Gastrocnemius medialis (tissue), 4 donors: ENCODE measurements around the gene RNASEH2A. TPM values are rescaled to one million over a fixed set of nuclear protein-coding genes. Genes with fewer than 3 reads are reported as not detected.
"Not testable (repeated sequence)": the region's sequence is repeated elsewhere in the genome, so short reads cannot be mapped to it uniquely, and the experiment has no call there.

Experiments used
- ATAC-seq, 2 donors: fragments of 150-250 bp; one replicate each; pipeline ENCODE4 v1.9.1; 2016
- DNase-seq, 2 donors: peaks; one replicate each; pipeline ENCODE4 v3.0.0-alpha.2; 2019
- H3K27ac ChIP-seq, 4 donors: fragments of 200-600 bp; sonication (generic); 1 replicate in 1 of 4; 2 replicates in 3 of 4; pipeline ENCODE4 v1.5.1; 2016 to 2018; ENCODE audit warnings: mild to moderate bottlenecking in 2 of 4, moderate library complexity in 1 of 4
- H3K27me3 ChIP-seq, 3 donors: fragments of 200-600 bp; sonication (generic) in 2 of 3; 1 replicate in 1 of 3; 2 replicates in 2 of 3; pipeline versions ENCODE4 v1.5.1 to v1.6.0; 2016 to 2019; ENCODE audit warnings: mild to moderate bottlenecking in 1 of 3, moderate library complexity in 1 of 3
- H3K36me3 ChIP-seq, 2 donors: fragments of 200-600 bp; sonication (generic) in 1 of 2; one replicate each; pipeline ENCODE4 v1.5.1; 2017 to 2018
- H3K4me1 ChIP-seq, 2 donors: fragments of 200-600 bp; sonication (generic) in 1 of 2; one replicate each; pipeline ENCODE4 v1.5.1; 2016 to 2017; ENCODE audit warnings: mild to moderate bottlenecking in 2 of 2
- H3K4me3 ChIP-seq, 4 donors: fragments of 200-600 bp; sonication (generic) in 3 of 4; 1 replicate in 1 of 4; 2 replicates in 3 of 4; pipeline ENCODE4 v1.5.1; 2016 to 2019; ENCODE audit warnings: mild to moderate bottlenecking in 2 of 4
- H3K9me3 ChIP-seq, 3 donors: fragments of 200-600 bp; sonication (generic) in 2 of 3; 1 replicate in 1 of 3; 2 replicates in 2 of 3; pipeline ENCODE4 v1.5.1; 2016 to 2019
- POLR2A ChIP-seq, 2 donors: fragments of 450-650 bp; IDR thresholded peaks; one replicate each; pipeline ENCODE4 v1.6.1; 2017; ENCODE audit warnings: antibody characterized with exemption in 2 of 2, mild to moderate bottlenecking in 2 of 2, moderate library complexity in 2 of 2
- in situ Hi-C, 4 donors: fragments of 200-750 bp; cut with MboI; loops; one replicate each; pipeline versions ENCODE4 v1.15.0 to v1.8.0; 2017; ENCODE audit warnings: low sequenced_read_pairs in 4 of 4
- intact Hi-C: fragments of 100-400 bp; cut with DNase I; formaldehyde crosslinking; loops from one replicate; pipeline ENCODE4 v1.15.1; 2023; ENCODE audit warnings: low total_unique reads
- total RNA-seq, 4 donors: library from RNA; depleted of rRNA; stranded (reverse); fragments of >200 nt; gene quantifications; one replicate each; pipeline versions ENCODE4 v1.1.0 to v1.2.3, GENCODE V29; 2016
- TF ChIP-seq, protein P1 (sequence below), 5 experiments: fragments of 450-650 bp in 3 of 5; fragments of 200-600 bp in 2 of 5; sonication (generic) in 2 of 5; IDR thresholded peaks in 4 of 5; conservative IDR thresholded peaks in 1 of 5; 1 replicate in 4 of 5; 2 replicates in 1 of 5; pipeline ENCODE4 v1.5.1; 2016 to 2019; ENCODE audit warnings: antibody characterized with exemption in 5 of 5, mild to moderate bottlenecking in 3 of 5, moderate library complexity in 3 of 5

The RNASEH2A gene
- total RNA-seq, 4 donors from 2014 or later, result 1.0 to 3.9 (median 2.4) TPM

DNA sequence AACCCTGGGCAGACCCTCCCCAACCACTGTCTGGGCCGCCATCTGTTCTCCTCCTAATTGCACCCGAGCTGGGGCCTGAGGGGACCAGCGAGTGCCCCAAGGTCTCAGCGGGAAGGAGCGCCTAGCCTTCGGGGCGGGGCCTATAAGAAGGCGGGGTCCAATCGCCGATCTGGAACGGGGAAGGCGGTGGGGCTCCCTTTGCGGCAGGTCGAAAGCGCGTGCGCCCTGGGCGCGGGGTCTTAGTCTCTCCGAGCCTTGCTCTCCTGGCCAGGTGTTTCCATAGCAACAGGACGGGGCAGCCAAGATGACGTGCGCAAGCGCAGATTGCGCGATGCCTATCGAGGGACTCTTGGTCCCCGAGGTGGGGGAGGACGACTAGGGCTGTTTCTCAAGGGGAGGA, 34.7 kb downstream of the RNASEH2A start:
- Histone ChIP-seq H3K27me3 (peaks cover 73 to 82% (median 75%) of the 10 kb centered on the region in 3 donors), H3K36me3 (no peaks in the 10 kb centered on the region), H3K4me1 (peaks cover 4 to 6% of the 10 kb centered on the region in 2 donors), H3K9me3 (no peaks in the 10 kb centered on the region), H3K4me3 (peak overlapping the region in 3 of 4 donors; percentile 21 to 36 (median 21)), H3K27ac (no peak overlapping the region)
- ATAC-seq, result no peak
- TF ChIP-seq, protein P1, sequence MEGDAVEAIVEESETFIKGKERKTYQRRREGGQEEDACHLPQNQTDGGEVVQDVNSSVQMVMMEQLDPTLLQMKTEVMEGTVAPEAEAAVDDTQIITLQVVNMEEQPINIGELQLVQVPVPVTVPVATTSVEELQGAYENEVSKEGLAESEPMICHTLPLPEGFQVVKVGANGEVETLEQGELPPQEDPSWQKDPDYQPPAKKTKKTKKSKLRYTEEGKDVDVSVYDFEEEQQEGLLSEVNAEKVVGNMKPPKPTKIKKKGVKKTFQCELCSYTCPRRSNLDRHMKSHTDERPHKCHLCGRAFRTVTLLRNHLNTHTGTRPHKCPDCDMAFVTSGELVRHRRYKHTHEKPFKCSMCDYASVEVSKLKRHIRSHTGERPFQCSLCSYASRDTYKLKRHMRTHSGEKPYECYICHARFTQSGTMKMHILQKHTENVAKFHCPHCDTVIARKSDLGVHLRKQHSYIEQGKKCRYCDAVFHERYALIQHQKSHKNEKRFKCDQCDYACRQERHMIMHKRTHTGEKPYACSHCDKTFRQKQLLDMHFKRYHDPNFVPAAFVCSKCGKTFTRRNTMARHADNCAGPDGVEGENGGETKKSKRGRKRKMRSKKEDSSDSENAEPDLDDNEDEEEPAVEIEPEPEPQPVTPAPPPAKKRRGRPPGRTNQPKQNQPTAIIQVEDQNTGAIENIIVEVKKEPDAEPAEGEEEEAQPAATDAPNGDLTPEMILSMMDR (IDR thresholded peaks at IDR 0.05 in 4 of 5, conservative IDR thresholded peaks at IDR 0.05 in 1 of 5), result no peak
- no peak for TF ChIP-seq POLR2A (IDR thresholded peaks at IDR 0.05)
- in situ Hi-C loops, result loop anchor here in 2 of 4 donors (10.0 kb wide), 1 partner anchor 76 kb away; no protein-coding TSS in a partner anchor
- intact Hi-C loops, result no loop called here
- no peak for DNase-seq

DNA sequence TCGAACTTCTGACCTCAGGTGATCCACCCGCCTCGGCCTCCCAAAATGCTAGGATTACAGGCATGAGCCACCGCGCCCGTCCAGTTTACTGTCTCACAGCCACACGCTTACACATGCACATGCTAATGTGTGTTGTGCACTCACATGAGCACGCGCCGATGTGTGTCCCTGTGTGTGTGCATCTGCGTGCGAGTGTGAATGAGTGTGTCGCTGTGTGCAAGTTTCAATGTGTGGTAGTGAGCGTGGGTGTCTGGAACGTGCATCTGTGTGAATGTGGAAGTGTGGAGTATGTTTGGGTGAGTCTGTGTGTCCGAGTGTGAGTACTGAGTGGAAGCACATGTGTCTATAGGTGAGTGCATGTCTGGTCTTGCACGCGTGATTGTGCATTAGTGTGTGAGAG, 36.1 kb downstream of the RNASEH2A start:
- Histone ChIP-seq H3K27ac (no peak overlapping the region), H3K9me3 (no peaks in the 10 kb centered on the region), H3K36me3 (no peaks in the 10 kb centered on the region), H3K4me3 (no peak overlapping the region), H3K27me3 (peaks cover 65 to 68% (median 66%) of the 10 kb centered on the region in 3 donors), H3K4me1 (peaks cover 7 to 8% of the 10 kb centered on the region in 2 donors)
- DNase-seq (no peak), ATAC-seq (no peak)
- in situ Hi-C loops, result loop anchor here in 2 of 4 donors (10.0 kb wide), 1 partner anchor 78 kb away; no protein-coding TSS in a partner anchor
- intact Hi-C loops, result no loop called here
- TF ChIP-seq, protein P1 (IDR thresholded peaks at IDR 0.05 in 4 of 5, conservative IDR thresholded peaks at IDR 0.05 in 1 of 5), result no peak
- TF ChIP-seq POLR2A (IDR thresholded peaks at IDR 0.05), result no peak

DNA sequence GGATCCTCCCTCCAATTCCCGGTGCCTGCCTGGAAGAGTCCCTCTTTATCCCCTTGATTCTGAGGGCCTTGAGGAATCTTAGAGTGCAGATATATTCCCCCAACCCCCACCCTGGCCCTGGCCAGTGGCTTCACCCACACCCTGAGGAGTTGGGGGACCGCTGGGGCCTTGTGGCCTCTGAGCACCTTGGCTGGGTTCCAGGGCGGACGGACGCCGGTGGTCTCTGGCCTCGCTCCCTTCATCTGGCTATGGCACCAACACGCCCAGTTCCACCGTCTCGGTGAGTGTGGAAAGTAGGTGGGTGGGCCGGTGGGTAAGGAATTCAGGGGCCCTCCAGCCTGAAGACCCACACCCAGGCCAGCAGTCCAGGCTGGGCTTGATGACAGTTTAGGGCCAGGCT, 36.9 kb downstream of the RNASEH2A start:
- intact Hi-C loops, result no loop called here
- Histone ChIP-seq H3K27me3 (peaks cover 59 to 62% (median 60%) of the 10 kb centered on the region in 3 donors), H3K4me3 (no peak overlapping the region), H3K27ac (no peak overlapping the region), H3K36me3 (no peaks in the 10 kb centered on the region), H3K9me3 (no peaks in the 10 kb centered on the region), H3K4me1 (peaks cover 10 to 12% of the 10 kb centered on the region in 2 donors)
- TF ChIP-seq, protein P1 (IDR thresholded peaks at IDR 0.05 in 4 of 5, conservative IDR thresholded peaks at IDR 0.05 in 1 of 5), result no peak
- no peak for TF ChIP-seq POLR2A (IDR thresholded peaks at IDR 0.05)
- DNase-seq (no peak), ATAC-seq (no peak)
- in situ Hi-C loops, result loop anchor here in 2 of 4 donors (10.0 kb wide), 1 partner anchor 79 kb away; no protein-coding TSS in a partner anchor

DNA sequence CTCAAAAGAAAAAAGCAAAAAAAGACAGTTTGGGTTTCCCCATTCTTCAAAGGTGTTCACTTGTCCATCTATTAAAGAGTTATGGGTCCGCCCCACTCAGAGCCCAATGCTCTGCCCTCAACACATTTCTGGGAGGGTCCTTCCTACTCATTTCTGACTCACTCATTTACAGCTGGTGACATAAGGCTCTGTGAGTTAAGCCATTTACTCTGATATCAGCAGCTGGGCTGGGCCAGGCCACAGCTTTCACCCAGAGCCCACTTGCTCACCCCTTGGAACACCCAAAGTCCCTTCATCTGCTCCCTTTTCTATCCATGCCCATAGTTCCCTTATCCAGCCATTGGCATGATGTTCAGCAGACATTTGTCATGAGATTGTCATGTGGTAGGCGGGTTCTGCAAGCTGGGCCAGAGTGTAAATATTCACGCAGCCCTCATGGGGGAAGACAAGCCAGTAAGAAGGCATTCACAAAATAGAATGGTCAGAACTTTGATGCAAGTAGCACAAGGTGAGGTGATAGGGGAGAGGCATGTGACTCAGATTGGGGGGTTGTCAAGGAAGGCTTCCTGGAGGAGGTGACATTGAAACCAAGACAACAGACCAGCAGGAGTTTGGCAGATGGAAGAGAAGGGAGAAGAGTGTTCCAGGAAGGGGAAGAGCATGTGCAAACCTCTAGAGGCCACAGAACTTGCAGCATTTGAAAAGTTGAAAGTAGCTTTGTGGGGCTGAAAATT, 37.8 kb downstream of the RNASEH2A start:
- Histone ChIP-seq H3K4me3 (no peak overlapping the region), H3K27ac (no peak overlapping the region), H3K4me1 (peaks cover 5 to 6% of the 10 kb centered on the region in 2 donors), H3K9me3 (no peaks in the 10 kb centered on the region), H3K27me3 (peaks cover 51 to 54% (median 52%) of the 10 kb centered on the region in 3 donors), H3K36me3 (no peaks in the 10 kb centered on the region)
- in situ Hi-C loops (loop anchor here in 2 of 4 donors (10.0 kb wide), 1 partner anchor 79 kb away; no protein-coding TSS in a partner anchor), intact Hi-C loops (no loop called here)
- no peak for DNase-seq
- ATAC-seq, result no peak
- TF ChIP-seq, protein P1 (IDR thresholded peaks at IDR 0.05 in 4 of 5, conservative IDR thresholded peaks at IDR 0.05 in 1 of 5), result no peak
- no peak for TF ChIP-seq POLR2A (IDR thresholded peaks at IDR 0.05)

DNA sequence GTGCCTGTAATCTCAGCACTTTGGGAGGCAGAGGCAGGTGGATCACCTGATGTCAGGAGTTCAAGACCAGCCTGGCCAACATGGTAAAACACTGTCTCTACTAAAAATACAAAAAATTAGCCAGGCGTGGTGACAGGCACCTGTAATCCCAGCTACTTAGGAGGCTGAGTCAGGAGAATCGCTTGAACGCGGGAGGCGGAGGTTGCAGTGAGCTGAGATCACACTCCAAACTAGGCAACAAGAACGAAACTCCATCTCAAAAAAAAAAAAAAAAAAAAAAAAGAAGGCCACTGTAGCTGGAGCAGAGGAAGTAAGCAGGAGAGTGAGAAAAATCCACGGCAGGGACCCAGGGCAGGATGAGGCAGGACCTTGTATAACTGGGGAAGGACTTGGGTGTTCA, 40.2 kb downstream of the RNASEH2A start:
- in situ Hi-C loops (loop anchor here (5.0 to 10.0 kb wide), 3 partner anchors 79 to 89 kb away; no protein-coding TSS in a partner anchor), intact Hi-C loops (loop anchor here (1.0 to 2.0 kb wide), 3 partner anchors 40 to 86 kb away; partner anchors contain the start of gene RNASEH2A)
- DNase-seq, ATAC-seq, H3K27ac ChIP-seq, H3K9me3 ChIP-seq, H3K36me3 ChIP-seq, H3K4me1 ChIP-seq, H3K4me3 ChIP-seq: not testable (repeated sequence)
- peaks cover 26 to 30% (median 27%) of the 10 kb centered on the region in 3 donors for H3K27me3 ChIP-seq
